Tibial artery (tissue), 4 donors: ENCODE measurements around the gene TBC1D25.
A peak's percentile ranks its signal among the peaks of the same experiment; 100 is the strongest.
"Not testable (repeated sequence)": the region's sequence is repeated elsewhere in the genome, so short reads cannot be mapped to it uniquely, and the experiment has no call there.

Source experiments
- DNase-seq, 2 donors: peaks; one replicate each; pipeline ENCODE4 v3.0.0-alpha.2; 2019
- H3K27ac ChIP-seq, 2 donors: fragments of 200-600 bp; sonication (generic) in 1 of 2; 1 replicate in 1 of 2; 2 replicates in 1 of 2; pipeline ENCODE4 v1.5.1; 2018 to 2019; ENCODE audit warnings: mild to moderate bottlenecking in 1 of 2
- H3K27me3 ChIP-seq, 2 donors: fragments of 200-600 bp; sonication (generic) in 1 of 2; one replicate each; pipeline versions ENCODE4 v1.5.1 to v1.6.0; 2016 to 2019
- H3K36me3 ChIP-seq, 3 donors: fragments of 200-600 bp; sonication (generic) in 2 of 3; one replicate each; pipeline ENCODE4 v1.5.1; 2016 to 2019; ENCODE audit warnings: mild to moderate bottlenecking in 2 of 3
- H3K4me1 ChIP-seq, 4 donors: fragments of 200-600 bp; sonication (generic) in 2 of 4; 1 replicate in 3 of 4; 2 replicates in 1 of 4; pipeline ENCODE4 v1.5.1; 2016 to 2019
- H3K4me3 ChIP-seq, 2 donors: fragments of 200-600 bp; sonication (generic) in 1 of 2; 1 replicate in 1 of 2; 2 replicates in 1 of 2; pipeline ENCODE4 v1.5.1; 2018 to 2019; ENCODE audit warnings: mild to moderate bottlenecking in 2 of 2
- H3K9me3 ChIP-seq, 3 donors: fragments of 200-600 bp; sonication (generic) in 1 of 3; one replicate each; pipeline ENCODE4 v1.5.1; 2016 to 2019
- CTCF ChIP-seq, 2 experiments: fragments of 200-600 bp in 1 of 2; fragments of 450-650 bp in 1 of 2; IDR thresholded peaks; one replicate each; pipeline ENCODE4 v1.5.1; 2017 to 2019; ENCODE audit warnings: antibody characterized with exemption in 2 of 2, mild to moderate bottlenecking in 1 of 2, moderate library complexity in 1 of 2
- intact Hi-C: fragments of 100-400 bp; cut with DNase I; formaldehyde crosslinking; loops from one replicate; pipeline ENCODE4 v1.15.0; 2023; ENCODE audit warnings: low total_unique reads

TBC1D25 gene

GRCh38 chrX:48516285-48516684, 23.2 kb upstream of the TBC1D25 start:
- Histone ChIP-seq H3K9me3 (no peaks in the 10 kb centered on the region), H3K4me1 (no peaks in the 10 kb centered on the region), H3K27ac (no peak overlapping the region), H3K36me3 (peaks cover 0 to 20% (median 7%) of the 10 kb centered on the region in 3 donors), H3K4me3 (no peak overlapping the region), H3K27me3 (no peaks in the 10 kb centered on the region)
- intact Hi-C loops, result no loop called here
- TF ChIP-seq CTCF (IDR thresholded peaks at IDR 0.05), result no peak
- DNase-seq, result no peak

GRCh38 chrX:48516987-48517386, 22.5 kb upstream of the TBC1D25 start:
- H3K36me3 ChIP-seq, result peaks cover 0 to 20% (median 7%) of the 10 kb centered on the region in 3 donors
- no peak overlapping the region for H3K4me3 ChIP-seq
- H3K27ac ChIP-seq, result no peak overlapping the region
- H3K4me1 ChIP-seq, result no peaks in the 10 kb centered on the region
- intact Hi-C loops, result no loop called here
- H3K27me3 ChIP-seq, result no peaks in the 10 kb centered on the region
- no peaks in the 10 kb centered on the region for H3K9me3 ChIP-seq
- DNase-seq, result no peak
- no peak for TF ChIP-seq CTCF (IDR thresholded peaks at IDR 0.05)

- H3K36me3 ChIP-seq, result peaks cover 0 to 17% (median 3%) of the 10 kb centered on the region in 3 donors
- H3K9me3 ChIP-seq, H3K4me3 ChIP-seq, intact Hi-C loops, H3K27me3 ChIP-seq, DNase-seq, H3K27ac ChIP-seq, H3K4me1 ChIP-seq: not testable (repeated sequence)
These were observed 20.0 kb upstream of the TBC1D25 start for GRCh38 chrX:48519481-48519880.

- Histone ChIP-seq H3K4me1 (peaks cover 0 to 6% (median 1%) of the 10 kb centered on the region in 4 donors), H3K9me3 (no peaks in the 10 kb centered on the region), H3K27ac (no peak overlapping the region), H3K4me3 (no peak overlapping the region), H3K27me3 (no peaks in the 10 kb centered on the region), H3K36me3 (peaks cover 0 to 11% (median 0%) of the 10 kb centered on the region in 3 donors)
- TF ChIP-seq CTCF (IDR thresholded peaks at IDR 0.05), result no peak
- intact Hi-C loops, result no loop called here
- no peak for DNase-seq
These were observed 19.1 kb upstream of the TBC1D25 start for GRCh38 chrX:48520455-48520854.

GRCh38 chrX:48520976-48521352, 18.6 kb upstream of the TBC1D25 start:
- intact Hi-C loops, result no loop called here
- DNase-seq, result no peak
- Histone ChIP-seq H3K27me3 (no peaks in the 10 kb centered on the region), H3K4me1 (peaks cover 0 to 6% (median 1%) of the 10 kb centered on the region in 4 donors), H3K4me3 (peak overlapping the region; percentile 65 to 66), H3K9me3 (no peaks in the 10 kb centered on the region), H3K36me3 (peaks cover 0 to 6% (median 0%) of the 10 kb centered on the region in 3 donors), H3K27ac (peak overlapping the region in 1 of 2 donors; percentile 79)
- no peak for TF ChIP-seq CTCF (IDR thresholded peaks at IDR 0.05)

- peaks cover 0 to 6% (median 1%) of the 10 kb centered on the region in 4 donors for H3K4me1 ChIP-seq
- H3K9me3 ChIP-seq, result no peaks in the 10 kb centered on the region
- no peak for TF ChIP-seq CTCF (IDR thresholded peaks at IDR 0.05)
- H3K4me3 ChIP-seq, result peak within 1 kb of the TSS; percentile 65 to 66
- intact Hi-C loops, result no loop called here
- peak within 1 kb of the TSS; percentile 64 to 79 for H3K27ac ChIP-seq
- peaks cover 0 to under 1% (median 0%) of the 10 kb centered on the region in 3 donors for H3K36me3 ChIP-seq
- DNase-seq, result peak; percentile 88 to 92
- no peaks in the 10 kb centered on the region for H3K27me3 ChIP-seq
These were observed 17.9 kb upstream of the TBC1D25 start, which contains the start of gene EBP for GRCh38 chrX:48521353-48522243. EBP (plus strand) TSS chrX:48521808; CDS start chrX:48523772, 1,964 bp downstream.
